HG03354 (cell line): ENCODE data around the gene RHOH.

ENCODE experiments used
- ATAC-seq: cut with Tn5 transposase; IDR thresholded peaks from one replicate; pipeline ENCODE4 v1.9.1; 2021; ENCODE audit warnings: mild to moderate bottlenecking; ENCODE audit not compliant: unreplicated experiment, poor library complexity, severe bottlenecking

The RHOH gene

GRCh38 chr4:40200875-40201801, 4.3 kb downstream of the RHOH start:
- ATAC-seq: peak; percentile 25

DNA sequence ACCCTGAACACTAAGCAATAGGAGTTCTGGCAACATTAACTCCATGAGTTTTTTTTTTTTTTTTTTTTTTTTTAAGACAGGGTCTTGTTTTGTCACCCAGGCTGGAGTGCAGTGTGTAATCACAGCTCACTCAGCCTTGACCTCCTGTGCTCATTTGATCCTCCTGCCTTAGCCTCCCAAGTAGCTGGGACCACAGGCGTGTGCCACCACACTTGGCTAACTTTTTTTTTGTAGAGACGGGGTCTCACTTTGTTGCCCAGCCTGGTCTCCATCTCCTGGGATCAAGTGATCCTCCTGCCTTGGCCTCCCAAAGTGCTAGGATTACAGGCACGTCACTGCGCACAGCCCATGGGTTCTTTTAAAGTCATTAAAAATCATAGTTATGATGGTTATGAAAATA, 5.1 kb downstream of the RHOH start:
- ATAC-seq: no peak

DNA sequence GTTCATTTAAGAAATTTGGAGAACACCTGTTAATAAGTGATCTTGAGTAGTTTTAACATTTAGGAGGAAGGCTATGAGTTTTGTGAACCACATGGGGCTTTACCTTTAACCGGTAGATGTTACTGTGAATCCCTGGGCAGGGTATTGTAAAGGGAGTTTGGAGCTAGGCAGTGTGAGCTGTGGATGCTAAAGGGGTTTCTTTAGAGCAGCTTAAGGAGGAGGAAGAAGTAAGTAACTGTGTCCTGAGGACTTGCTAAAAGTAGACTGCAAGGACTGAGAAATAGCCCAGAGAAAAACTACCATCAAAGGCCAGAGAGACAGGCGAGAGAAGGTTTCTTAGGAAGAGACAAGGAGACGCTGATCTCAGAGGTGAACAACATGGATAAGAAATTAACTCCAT, 5.6 kb downstream of the RHOH start:
- ATAC-seq: no peak

GRCh38 chr4:40204507-40205258, 7.9 kb downstream of the RHOH start:
- ATAC-seq: no peak

- ATAC-seq: peak; percentile 67
These were observed 8.7 kb downstream of the RHOH start for GRCh38 chr4:40205259-40206198.

- no peak for ATAC-seq
These were observed 9.6 kb downstream of the RHOH start for GRCh38 chr4:40206426-40206825.

- ATAC-seq: no peak
These were observed 12.6 kb downstream of the RHOH start for GRCh38 chr4:40209401-40209800.

DNA sequence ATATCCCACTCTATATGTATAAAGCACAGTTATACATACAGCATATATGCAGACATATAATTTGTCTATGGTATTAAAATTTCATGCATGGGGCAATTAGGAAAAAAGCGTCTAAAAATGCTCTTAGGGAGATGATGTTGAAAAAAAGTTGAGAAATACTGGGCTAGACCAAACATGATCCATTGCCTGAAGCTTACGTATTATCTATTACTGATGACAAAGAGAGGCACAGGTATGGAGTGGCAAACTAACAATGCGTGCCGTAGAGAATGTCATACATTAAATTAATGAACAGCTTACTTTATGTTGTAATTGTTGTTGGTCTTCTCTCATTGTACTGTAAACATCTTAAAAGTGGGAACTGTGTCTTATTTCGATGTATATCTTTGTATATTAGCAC, 13.9 kb downstream of the RHOH start:
- no peak for ATAC-seq

DNA sequence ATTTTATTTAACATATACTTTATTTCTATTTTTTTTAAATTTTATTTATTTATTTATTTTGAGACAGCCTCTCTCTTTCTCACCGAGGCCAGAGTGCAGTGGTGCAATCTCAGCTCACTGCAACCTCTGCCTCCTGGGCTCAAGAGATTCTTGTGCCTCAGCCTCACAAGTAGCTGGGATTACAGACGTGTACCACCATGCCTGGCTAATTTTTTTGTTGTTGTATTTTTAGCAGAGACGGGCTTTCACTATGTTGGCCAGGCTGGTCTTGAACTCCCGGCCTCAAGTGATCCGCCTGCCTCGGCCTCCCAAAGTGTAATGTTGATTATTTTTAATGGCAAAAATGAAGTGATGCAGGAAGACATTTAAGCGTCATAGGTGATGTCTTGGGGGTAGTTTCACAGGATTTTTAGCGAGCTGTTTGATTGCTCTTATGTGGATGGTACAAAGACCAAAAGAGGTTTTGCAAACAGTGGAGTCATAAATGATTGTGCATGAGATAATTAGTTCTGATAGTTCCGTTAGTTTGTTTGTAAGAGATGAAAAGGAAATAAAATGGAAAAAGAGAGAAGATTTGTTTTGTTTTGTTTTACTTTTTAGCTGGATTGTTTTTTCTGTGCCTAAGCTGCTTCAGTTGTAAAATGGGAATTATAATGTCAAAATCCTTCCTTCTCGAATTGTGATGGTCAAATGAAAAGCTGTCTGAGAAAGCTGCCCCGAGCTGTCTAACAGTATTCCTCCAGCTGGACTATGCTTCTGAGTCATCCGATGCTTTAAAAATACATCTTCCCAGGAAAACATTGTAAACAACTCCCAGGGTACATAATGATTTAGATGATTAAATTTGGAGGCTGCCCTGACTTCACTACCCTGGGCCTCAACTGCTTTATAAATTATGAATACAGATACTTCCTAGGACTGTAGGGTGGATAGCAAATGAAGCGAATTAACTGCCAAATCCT, 14.7 kb downstream of the RHOH start:
- ATAC-seq: no peak

DNA sequence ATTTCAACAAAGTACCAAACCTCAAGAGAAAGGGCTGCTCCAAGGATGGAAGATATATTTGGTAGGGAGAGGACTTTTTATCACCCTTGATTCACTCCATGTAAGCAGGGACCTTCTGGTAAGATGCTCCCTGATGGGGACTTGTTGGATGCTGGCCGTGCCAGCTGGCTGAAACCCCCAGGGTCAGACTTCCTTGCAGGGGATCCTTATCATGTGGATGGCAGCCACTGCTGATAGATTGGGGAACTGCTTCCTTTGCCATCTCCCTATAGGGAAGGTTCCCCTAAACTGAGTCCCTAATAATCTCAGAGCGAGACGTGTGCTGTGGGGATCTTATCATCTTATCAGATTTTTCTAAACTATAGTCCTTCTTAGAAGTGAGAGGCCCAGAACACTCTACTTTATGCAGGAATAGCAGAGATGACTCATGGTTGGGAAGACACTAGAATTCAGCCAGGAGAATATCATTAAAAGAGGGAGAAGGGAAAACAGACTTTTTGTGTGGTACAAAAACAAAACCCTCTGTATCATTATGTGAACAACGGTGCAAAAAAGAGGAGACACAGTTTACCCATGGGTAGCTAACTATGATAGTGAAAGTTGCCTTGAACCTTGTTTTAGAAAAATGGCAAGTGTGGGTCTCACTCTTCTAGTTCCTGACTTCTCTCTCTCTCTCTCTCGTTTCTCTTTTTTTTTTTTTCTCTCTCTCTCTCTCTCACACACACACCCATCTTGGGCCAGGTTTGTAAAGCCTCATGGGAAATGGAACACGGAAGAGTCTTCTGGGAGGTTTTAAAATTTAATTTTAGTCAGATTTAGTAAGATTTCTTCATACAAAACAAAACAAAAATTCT, 16.1 kb downstream of the RHOH start:
- ATAC-seq: no peak

- ATAC-seq: no peak
These were observed 17.2 kb downstream of the RHOH start for GRCh38 chr4:40214038-40214437.

DNA sequence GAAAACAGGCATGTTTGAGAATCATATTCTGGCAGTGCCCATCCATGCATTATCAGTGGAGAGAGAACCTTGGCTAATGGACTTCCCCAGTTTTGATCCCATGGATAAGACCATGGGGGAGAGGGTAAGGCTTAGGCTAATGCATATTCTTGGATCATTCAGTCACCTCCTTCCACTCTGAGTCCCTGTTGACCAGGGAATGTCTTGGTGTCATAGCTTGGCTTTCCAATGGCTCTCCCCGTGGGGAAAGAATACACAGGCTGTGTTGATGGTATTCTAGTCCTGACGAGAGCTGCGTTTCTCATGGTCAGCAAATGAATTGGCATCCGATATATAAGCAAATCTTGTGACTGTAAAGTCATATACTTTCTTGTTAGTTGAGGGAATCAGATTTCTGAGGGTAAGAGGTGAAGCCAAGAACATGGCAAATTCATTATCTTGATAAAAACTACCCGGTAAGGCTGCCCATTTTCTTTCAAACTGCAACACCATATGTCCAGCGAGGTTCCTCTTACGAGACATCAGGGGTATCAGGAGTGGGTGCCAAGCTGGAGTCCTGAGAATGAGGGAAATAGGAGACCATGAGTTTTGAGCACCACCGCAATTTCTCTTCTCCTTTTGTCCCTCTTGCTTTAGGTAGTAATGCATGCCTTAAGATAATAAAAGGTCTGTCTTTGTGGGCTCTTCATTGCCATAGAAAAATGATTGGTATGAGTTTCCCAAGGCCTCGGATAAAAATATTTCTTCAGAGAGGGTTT, 18.0 kb downstream of the RHOH start:
- ATAC-seq: no peak

DNA sequence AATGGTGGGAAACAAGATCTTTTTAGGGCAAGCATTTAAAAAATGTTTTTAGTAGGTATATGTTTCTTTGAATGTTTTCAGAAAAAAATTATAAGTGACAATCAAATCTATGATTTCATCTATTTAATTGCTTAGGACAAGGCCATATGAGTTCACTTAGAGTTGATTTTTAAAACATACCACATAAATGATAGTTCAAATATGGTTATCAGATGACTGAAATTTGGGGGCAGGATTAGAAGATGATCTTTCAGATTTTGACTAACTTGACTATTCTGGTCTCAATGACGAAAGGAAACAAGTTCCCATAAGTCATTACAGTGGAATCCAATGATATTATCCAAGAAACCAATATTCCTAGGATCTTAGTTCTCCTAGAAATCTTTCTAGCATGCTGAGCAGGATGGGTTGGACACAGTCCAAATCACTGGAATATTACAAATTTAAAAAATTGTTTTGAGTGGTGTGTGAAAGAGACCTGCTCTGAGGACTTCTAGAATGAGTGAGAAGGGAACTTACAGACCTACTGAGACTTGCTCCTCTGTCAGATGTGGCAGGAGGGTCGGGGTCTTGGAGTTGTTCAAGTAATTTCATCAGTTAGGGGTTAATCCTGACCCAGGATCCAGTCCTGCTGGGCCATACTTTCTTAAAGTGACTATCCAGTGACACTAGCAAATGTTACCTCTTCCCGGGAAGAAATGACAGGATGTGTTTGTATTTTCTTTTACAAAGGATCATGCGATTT, 20.0 kb downstream of the RHOH start:
- ATAC-seq: no peak

GRCh38 chr4:40221744-40222143, 24.9 kb downstream of the RHOH start:
- ATAC-seq: no peak

- no peak for ATAC-seq
These were observed 26.5 kb downstream of the RHOH start for GRCh38 chr4:40223343-40223742.

DNA sequence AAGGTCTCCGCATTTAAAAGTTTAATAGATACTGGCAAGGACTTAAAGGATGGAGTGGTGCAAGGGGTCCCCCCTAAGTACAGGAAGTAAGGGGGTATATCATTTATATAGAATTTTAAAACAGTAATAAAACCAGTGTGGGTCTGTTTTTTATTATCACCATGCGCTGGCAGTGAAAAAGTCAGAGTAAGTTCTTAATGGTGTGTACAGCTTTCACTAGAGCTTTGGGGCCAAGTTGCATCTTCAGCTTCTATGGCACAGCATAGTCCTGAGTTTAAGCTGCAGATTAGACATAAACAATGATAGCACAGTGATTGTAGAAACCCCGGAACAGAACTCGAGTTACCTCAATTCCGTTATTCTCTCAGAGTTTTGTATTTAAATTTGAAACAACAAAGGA, 27.6 kb downstream of the RHOH start:
- no peak for ATAC-seq

GRCh38 chr4:40225497-40225896, 28.7 kb downstream of the RHOH start:
- no peak for ATAC-seq
